CD4-positive, alpha-beta T cell treated with Interleukin-15 for 1 hour (primary cell): ENCODE data around the gene PAK5.

Experiments used
- DNase-seq: peaks from one replicate; pipeline ENCODE4 v3.0.0-alpha.2; 2020

Gene PAK5

DNA sequence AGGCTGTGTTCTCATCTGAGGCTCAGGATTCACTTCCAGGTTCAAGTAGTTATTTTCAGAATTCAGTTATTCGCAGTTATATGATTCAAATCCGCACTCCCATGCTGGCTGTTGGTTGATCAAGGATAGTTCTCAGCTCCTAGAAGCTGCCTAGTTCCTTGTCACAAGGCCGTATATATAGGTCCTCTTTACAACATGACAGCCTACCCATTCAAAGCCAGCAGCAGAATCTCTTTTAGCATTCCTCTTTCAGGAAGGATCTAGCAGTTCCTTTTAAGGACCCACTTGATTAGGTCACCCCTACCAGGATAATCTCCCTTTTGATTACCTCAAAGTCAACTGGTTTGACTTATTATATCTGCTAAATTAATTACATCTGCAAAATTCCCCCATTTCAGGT lies 348.2 kb downstream of the PAK5 start:
- DNase-seq = no peak

DNA sequence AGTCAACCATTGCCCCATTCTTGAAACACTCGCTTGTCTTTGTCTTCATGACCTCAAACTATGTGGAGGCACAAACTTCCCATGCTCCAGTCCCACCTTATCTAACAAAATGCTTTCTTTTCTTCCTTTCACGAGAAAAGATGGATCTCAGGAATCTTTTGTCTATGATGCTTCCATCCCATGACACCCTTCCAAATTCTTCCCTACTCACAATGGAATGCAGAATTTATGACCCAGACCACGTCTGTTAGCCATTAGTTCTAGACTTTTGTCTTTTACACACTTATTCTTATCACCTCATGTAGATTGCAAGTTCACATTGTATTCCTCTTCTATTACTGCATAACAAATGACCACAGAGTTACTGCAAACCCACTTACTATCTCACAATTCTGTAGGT lies 348.7 kb downstream of the PAK5 start:
- no peak for DNase-seq

DNA sequence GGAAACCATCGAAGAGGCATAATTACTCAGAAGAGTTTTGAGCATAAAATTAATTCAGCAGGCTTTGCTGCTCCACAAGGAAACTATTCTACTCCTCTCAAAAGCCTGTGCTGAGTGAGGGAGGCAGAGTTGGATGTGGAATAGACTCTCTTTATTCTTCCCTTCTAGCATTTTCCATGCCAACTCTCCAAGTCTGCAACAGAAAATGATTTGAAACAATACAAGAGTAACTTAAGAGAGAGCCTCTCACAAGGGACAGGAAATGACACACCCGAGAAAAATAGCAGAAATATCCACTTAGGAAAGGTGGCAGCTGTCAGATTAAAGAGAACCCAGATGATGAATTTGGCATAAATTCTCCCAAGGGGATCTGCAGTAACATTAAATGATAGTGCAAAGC lies 350.8 kb downstream of the PAK5 start:
- no peak for DNase-seq
